HUES6 (cell line): Measurements from ENCODE around the gene EFCAB6.

Experiments
- H3K27ac ChIP-seq: 2 replicates; pipeline ENCODE4 v1.7.0; 2013; ENCODE audit warnings: low read depth, mild to moderate bottlenecking, low read length, inconsistent platforms
- H3K27me3 ChIP-seq: 2 replicates; pipeline ENCODE4 v1.6.1; 2013; ENCODE audit warnings: low read length; ENCODE audit not compliant: control insufficient read depth, insufficient read depth
- H3K36me3 ChIP-seq: 2 replicates; pipeline ENCODE4 v1.6.1; 2013; ENCODE audit warnings: low read length; ENCODE audit not compliant: control insufficient read depth, insufficient read depth
- H3K4me1 ChIP-seq: 2 replicates; pipeline ENCODE4 v1.6.1; 2013; ENCODE audit warnings: low read length; ENCODE audit not compliant: control insufficient read depth, insufficient read depth
- H3K4me3 ChIP-seq: 2 replicates; pipeline ENCODE4 v1.5.1; 2013; ENCODE audit warnings: low read depth, low read length
- H3K9ac ChIP-seq: one replicate; pipeline ENCODE4 v1.6.1; 2013; ENCODE audit warnings: mild to moderate bottlenecking, low read length
- H3K9me3 ChIP-seq: 2 replicates; pipeline ENCODE4 v1.6.1; 2013; ENCODE audit warnings: low read depth, low read length; ENCODE audit not compliant: control insufficient read depth, insufficient read depth

The EFCAB6 gene

GRCh38 chr22:43532301-43533155 is 279.6 kb downstream of the EFCAB6 start:
- no peak overlapping the region for H3K9ac ChIP-seq
- H3K27me3 ChIP-seq, result no peaks in the 10 kb centered on the region
- no peak overlapping the region for H3K4me3 ChIP-seq
- peaks cover 14% of the 10 kb centered on the region for H3K9me3 ChIP-seq
- H3K4me1 ChIP-seq, result peaks cover 10% of the 10 kb centered on the region; the same call in 1 of the 2 replicates
- H3K27ac ChIP-seq, result no peak overlapping the region
- H3K36me3 ChIP-seq, result no peaks in the 10 kb centered on the region

GRCh38 chr22:43531651-43532050 is 280.5 kb downstream of the EFCAB6 start:
- Histone ChIP-seq H3K27me3 (no peaks in the 10 kb centered on the region), H3K9me3 (peaks cover 7% of the 10 kb centered on the region), H3K36me3 (no peaks in the 10 kb centered on the region), H3K4me1 (peaks cover 10% of the 10 kb centered on the region; the same call in 1 of the 2 replicates), H3K27ac (no peak overlapping the region), H3K9ac (no peak overlapping the region), H3K4me3 (no peak overlapping the region)

GRCh38 chr22:43530349-43531201 is 281.5 kb downstream of the EFCAB6 start:
- Histone ChIP-seq H3K4me1 (peaks cover 10% of the 10 kb centered on the region; the same call in 1 of the 2 replicates), H3K4me3 (no peak overlapping the region), H3K27ac (no peak overlapping the region), H3K36me3 (no peaks in the 10 kb centered on the region), H3K9me3 (peaks cover under 1% of the 10 kb centered on the region), H3K27me3 (no peaks in the 10 kb centered on the region), H3K9ac (no peak overlapping the region)

GRCh38 chr22:43529934-43530333 is 282.2 kb downstream of the EFCAB6 start:
- H3K9me3 ChIP-seq, result no peaks in the 10 kb centered on the region; the same call in 1 of the 2 replicates
- H3K27me3 ChIP-seq, result no peaks in the 10 kb centered on the region
- H3K9ac ChIP-seq, result no peak overlapping the region
- H3K4me1 ChIP-seq, result peaks cover 10% of the 10 kb centered on the region; the same call in 1 of the 2 replicates
- no peaks in the 10 kb centered on the region for H3K36me3 ChIP-seq
- H3K4me3 ChIP-seq, result no peak overlapping the region
- no peak overlapping the region for H3K27ac ChIP-seq

- no peak overlapping the region for H3K4me3 ChIP-seq
- peaks cover 10% of the 10 kb centered on the region; the same call in 1 of the 2 replicates for H3K4me1 ChIP-seq
- H3K9me3 ChIP-seq, result no peaks in the 10 kb centered on the region; the same call in 1 of the 2 replicates
- H3K27ac ChIP-seq, result no peak overlapping the region
- H3K27me3 ChIP-seq, result no peaks in the 10 kb centered on the region
- no peak overlapping the region for H3K9ac ChIP-seq
- H3K36me3 ChIP-seq, result no peaks in the 10 kb centered on the region
Measured at GRCh38 chr22:43529461-43529860, 282.6 kb downstream of the EFCAB6 start.

- H3K27ac ChIP-seq, result no peak overlapping the region
- peaks cover 10% of the 10 kb centered on the region; the same call in 1 of the 2 replicates for H3K4me1 ChIP-seq
- no peak overlapping the region for H3K4me3 ChIP-seq
- no peak overlapping the region for H3K9ac ChIP-seq
- no peaks in the 10 kb centered on the region for H3K27me3 ChIP-seq
- H3K36me3 ChIP-seq, result no peaks in the 10 kb centered on the region
- no peaks in the 10 kb centered on the region; the same call in 1 of the 2 replicates for H3K9me3 ChIP-seq
Measured at GRCh38 chr22:43528601-43529360, 283.3 kb downstream of the EFCAB6 start.

GRCh38 chr22:43526946-43527345 is 285.2 kb downstream of the EFCAB6 start:
- Histone ChIP-seq H3K4me3 (no peak overlapping the region), H3K36me3 (no peaks in the 10 kb centered on the region), H3K27ac (no peak overlapping the region), H3K9ac (no peak overlapping the region), H3K9me3 (no peaks in the 10 kb centered on the region; the same call in 1 of the 2 replicates), H3K27me3 (no peaks in the 10 kb centered on the region), H3K4me1 (peaks cover 10% of the 10 kb centered on the region; the same call in 1 of the 2 replicates)

- Histone ChIP-seq H3K4me3 (no peak overlapping the region), H3K36me3 (no peaks in the 10 kb centered on the region), H3K9me3 (no peaks in the 10 kb centered on the region; the same call in 1 of the 2 replicates), H3K4me1 (peaks cover 10% of the 10 kb centered on the region; the same call in 1 of the 2 replicates), H3K9ac (no peak overlapping the region), H3K27ac (no peak overlapping the region), H3K27me3 (no peaks in the 10 kb centered on the region)
Measured at GRCh38 chr22:43526117-43526655, 285.9 kb downstream of the EFCAB6 start.

GRCh38 chr22:43521716-43522115 is 290.4 kb downstream of the EFCAB6 start:
- Histone ChIP-seq H3K27ac (no peak overlapping the region), H3K27me3 (no peaks in the 10 kb centered on the region), H3K4me1 (no peaks in the 10 kb centered on the region), H3K4me3 (no peak overlapping the region), H3K36me3 (no peaks in the 10 kb centered on the region), H3K9ac (no peak overlapping the region), H3K9me3 (no peaks in the 10 kb centered on the region)

- no peaks in the 10 kb centered on the region for H3K9me3 ChIP-seq
- H3K4me3 ChIP-seq, result no peak overlapping the region
- no peaks in the 10 kb centered on the region for H3K4me1 ChIP-seq
- no peaks in the 10 kb centered on the region for H3K36me3 ChIP-seq
- no peaks in the 10 kb centered on the region for H3K27me3 ChIP-seq
- H3K9ac ChIP-seq, result no peak overlapping the region
- H3K27ac ChIP-seq, result no peak overlapping the region
Measured at GRCh38 chr22:43520632-43521039, 291.5 kb downstream of the EFCAB6 start.
